HepG2 (cell line): ENCODE results near the gene EPB41. TPM values are rescaled to one million over a fixed set of nuclear protein-coding genes. Genes with fewer than 3 reads are reported as not detected.
A peak's percentile ranks its signal among the peaks of the same experiment; 100 is the strongest.

Experiments used
- AGO1 ChIP-seq: fragments of 200-400 bp; formaldehyde crosslinking; IDR thresholded peaks from 2 replicates; pipeline ENCODE4 v1.6.1; 2017; ENCODE audit warnings: mild to moderate bottlenecking, low read depth, low read length, moderate library complexity; ENCODE audit not compliant: poor library complexity, severe bottlenecking
- ARID4A ChIP-seq: sonication (generic); formaldehyde crosslinking; IDR thresholded peaks from 2 replicates; pipeline ENCODE4 v1.5.0; 2020; ENCODE audit warnings: mild to moderate bottlenecking, missing genetic modification reagents, borderline replicate concordance
- ATAD3A ChIP-seq: sonication (generic); formaldehyde crosslinking; IDR thresholded peaks from 2 replicates; pipeline ENCODE4 v1.4.0; 2020; ENCODE audit warnings: missing genetic modification reagents
- CEBPB ChIP-seq: IDR thresholded peaks from 2 replicates; pipeline ENCODE4 v1.6.1; 2011; ENCODE audit warnings: low read depth, low read length, improper control_type of control experiment, borderline replicate concordance
- GFI1 ChIP-seq: sonication (generic); formaldehyde crosslinking; IDR thresholded peaks from 2 replicates; pipeline ENCODE4 v1.5.0; 2020; ENCODE audit warnings: missing genetic modification reagents, mild to moderate bottlenecking, borderline replicate concordance
- KDM3A ChIP-seq: IDR thresholded peaks from 2 replicates; pipeline ENCODE4 v1.6.1; 2018; ENCODE audit warnings: low read depth, missing compliant biosample characterization
- ONECUT2 ChIP-seq: sonication (generic); formaldehyde crosslinking; IDR thresholded peaks from 2 replicates; pipeline ENCODE4 v1.4.0; 2020; ENCODE audit warnings: missing genetic modification reagents
- POGZ ChIP-seq: sonication (generic); formaldehyde crosslinking; IDR thresholded peaks from 2 replicates; pipeline ENCODE4 v1.4.0; 2020; ENCODE audit warnings: mild to moderate bottlenecking, missing genetic modification reagents
- REXO4 ChIP-seq: sonication (generic); formaldehyde crosslinking; IDR thresholded peaks from 2 replicates; pipeline ENCODE4 v1.8.0; 2022; ENCODE audit warnings: missing genetic modification reagents, mild to moderate bottlenecking, borderline replicate concordance
- SALL2 ChIP-seq: sonication (generic); formaldehyde crosslinking; IDR thresholded peaks from 2 replicates; pipeline ENCODE4 v1.8.1; 2023; ENCODE audit warnings: mild to moderate bottlenecking, missing genetic modification reagents, inconsistent platforms
- SNAPC4 ChIP-seq: sonication (generic); formaldehyde crosslinking; IDR thresholded peaks from 2 replicates; pipeline ENCODE4 v1.4.0; 2020; ENCODE audit warnings: mild to moderate bottlenecking, missing genetic modification reagents
- TEAD3 ChIP-seq: optimal IDR thresholded peaks from 2 replicates; pipeline ENCODE3; 2016; ENCODE audit warnings: borderline replicate concordance
- ZFYVE20 ChIP-seq: sonication (generic); formaldehyde crosslinking; IDR thresholded peaks from 2 replicates; pipeline ENCODE4 v1.8.0; 2023; ENCODE audit warnings: low read depth, mild to moderate bottlenecking, moderate library complexity, missing genetic modification reagents, borderline replicate concordance
- ZNF484 ChIP-seq: sonication (generic); formaldehyde crosslinking; IDR thresholded peaks from 2 replicates; pipeline ENCODE4 v1.5.1; 2020; ENCODE audit warnings: mild to moderate bottlenecking, low read depth, missing genetic modification reagents, borderline replicate concordance
- ZNF552 ChIP-seq: sonication (generic); formaldehyde crosslinking; IDR thresholded peaks from 2 replicates; pipeline ENCODE4 v1.9.0; 2022; ENCODE audit warnings: missing genetic modification reagents, mild to moderate bottlenecking, borderline replicate concordance
- ZNF569 ChIP-seq: sonication (generic); formaldehyde crosslinking; IDR thresholded peaks from 2 replicates; pipeline ENCODE4 v1.5.0; 2020; ENCODE audit warnings: mild to moderate bottlenecking, missing genetic modification reagents, moderate library complexity, borderline replicate concordance
- ZSCAN25 ChIP-seq: sonication (generic); formaldehyde crosslinking; IDR thresholded peaks from 2 replicates; pipeline ENCODE4 v1.8.0; 2022; ENCODE audit warnings: mild to moderate bottlenecking, missing genetic modification reagents
- polyA plus RNA-seq, 8 experiments: library from polyadenylated mRNA; depleted of rRNA in 3 of 8; stranded (reverse) in 7 of 8; unstranded in 1 of 8; fragments of >200 nt; fragmentation: Illumina TruSeq in 4 of 8; extraction: Trizol in 4 of 8; gene quantifications; 2 replicates each; pipeline versions ENCODE4 v1.2.1 to v1.2.3, GENCODE V29; 2011 to 2016; ENCODE audit warnings: low read depth in 4 of 8, missing spikeins in 1 of 8, mixed read lengths in 1 of 8; ENCODE audit not compliant: insufficient read depth in 1 of 8
- total RNA-seq, 5 experiments: library from RNA; depleted of rRNA; stranded (reverse); fragments of >200 nt; fragmentation: Illumina TruSeq; extraction: Trizol; gene quantifications; 2 replicates each; pipeline ENCODE4 v1.2.3, GENCODE V29; 2016; ENCODE audit warnings: low read depth in 1 of 5
- TF ChIP-seq, protein P1 (sequence below): IDR thresholded peaks from 2 replicates; pipeline ENCODE4 v1.6.1; 2012; ENCODE audit warnings: inconsistent platforms

Gene EPB41
- total and polyA plus RNA-seq, 2 of the 13 experiments (the other 11 are each of a cell fraction or from before 2014, with no cell fraction given): 34.5 to 46.7 TPM

DNA sequence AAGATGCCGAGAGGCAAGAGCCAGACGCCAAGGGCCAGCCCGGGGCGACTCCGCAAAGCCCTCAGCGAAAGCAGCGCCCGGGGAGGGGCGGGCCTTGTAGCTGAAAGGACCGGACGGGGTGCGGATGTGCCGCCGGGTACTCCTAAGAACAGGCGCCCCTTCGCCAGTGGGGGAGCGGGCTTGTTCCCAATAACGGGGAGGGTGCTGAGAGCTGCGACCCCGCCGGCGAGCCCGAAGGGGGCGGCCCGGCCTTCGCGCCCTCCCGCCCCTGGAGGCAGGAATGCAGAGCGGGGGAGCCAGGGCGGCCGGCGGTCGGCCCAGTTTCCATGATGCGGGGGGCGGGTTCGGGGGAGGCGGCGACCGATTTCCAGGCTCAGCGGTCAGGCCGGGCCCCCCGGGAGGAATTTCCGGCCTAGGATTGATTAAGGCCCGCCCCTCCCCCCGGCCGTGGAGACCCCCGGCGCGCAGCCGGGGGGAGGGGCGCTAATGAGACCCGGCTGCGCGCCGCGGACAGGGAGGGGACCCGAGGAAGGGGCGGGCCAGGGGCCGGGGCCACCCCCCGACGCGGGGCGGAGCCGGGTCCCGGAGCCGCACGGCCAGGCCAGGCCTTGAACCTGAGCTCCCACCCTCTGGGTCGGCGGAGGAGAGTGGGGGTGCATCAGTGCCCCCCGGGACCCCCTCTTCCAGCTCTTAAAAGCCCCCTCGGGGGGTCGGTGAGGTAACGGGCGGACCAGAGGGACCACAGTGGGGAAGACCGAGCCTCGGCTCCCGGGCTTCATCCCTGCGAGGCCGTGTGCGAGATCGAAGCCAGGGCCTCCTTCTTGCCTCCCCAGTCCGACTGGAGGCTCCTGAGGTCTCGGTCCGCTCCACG is 210.2 kb downstream of the EPB41 start (continued):
- TF ChIP-seq SNAPC4 (CRISPR knock-in tag) (no peak; the same call in 1 of the 2 replicates), ONECUT2 (CRISPR knock-in tag) (no peak), ZSCAN25 (CRISPR knock-in tag) (no peak), GFI1 (CRISPR knock-in tag) (0 out of 2 replicates have a peak, but pooled peaks have one; percentile 40), REXO4 (CRISPR knock-in tag) (no peak), KDM3A (no peak), TEAD3 (CRISPR knock-in tag) (peak; percentile 99), CEBPB (no peak), ZNF569 (CRISPR knock-in tag) (no peak), SALL2 (CRISPR knock-in tag) (no peak), ZFYVE20 (CRISPR knock-in tag) (no peak), ZNF484 (CRISPR knock-in tag) (no peak), ARID4A (CRISPR knock-in tag) (no peak; the same call in 1 of the 2 replicates), ZNF552 (CRISPR knock-in tag) (no peak), POGZ (CRISPR knock-in tag) (no peak), ATAD3A (CRISPR knock-in tag) (no peak), AGO1 (no peak)
- TF ChIP-seq, protein P1, sequence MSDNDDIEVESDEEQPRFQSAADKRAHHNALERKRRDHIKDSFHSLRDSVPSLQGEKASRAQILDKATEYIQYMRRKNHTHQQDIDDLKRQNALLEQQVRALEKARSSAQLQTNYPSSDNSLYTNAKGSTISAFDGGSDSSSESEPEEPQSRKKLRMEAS: peak; percentile 55
